GM21526 (cell line): Measurements from ENCODE around the gene ANXA6.
A peak's percentile ranks its signal among the peaks of the same experiment; 100 is the strongest.

Experiments used
- ATAC-seq: cut with Tn5 transposase; IDR thresholded peaks from one replicate; pipeline ENCODE4 v1.9.1; 2021; ENCODE audit warnings: moderate library complexity; ENCODE audit not compliant: unreplicated experiment, low FRiP score

ANXA6 gene

DNA sequence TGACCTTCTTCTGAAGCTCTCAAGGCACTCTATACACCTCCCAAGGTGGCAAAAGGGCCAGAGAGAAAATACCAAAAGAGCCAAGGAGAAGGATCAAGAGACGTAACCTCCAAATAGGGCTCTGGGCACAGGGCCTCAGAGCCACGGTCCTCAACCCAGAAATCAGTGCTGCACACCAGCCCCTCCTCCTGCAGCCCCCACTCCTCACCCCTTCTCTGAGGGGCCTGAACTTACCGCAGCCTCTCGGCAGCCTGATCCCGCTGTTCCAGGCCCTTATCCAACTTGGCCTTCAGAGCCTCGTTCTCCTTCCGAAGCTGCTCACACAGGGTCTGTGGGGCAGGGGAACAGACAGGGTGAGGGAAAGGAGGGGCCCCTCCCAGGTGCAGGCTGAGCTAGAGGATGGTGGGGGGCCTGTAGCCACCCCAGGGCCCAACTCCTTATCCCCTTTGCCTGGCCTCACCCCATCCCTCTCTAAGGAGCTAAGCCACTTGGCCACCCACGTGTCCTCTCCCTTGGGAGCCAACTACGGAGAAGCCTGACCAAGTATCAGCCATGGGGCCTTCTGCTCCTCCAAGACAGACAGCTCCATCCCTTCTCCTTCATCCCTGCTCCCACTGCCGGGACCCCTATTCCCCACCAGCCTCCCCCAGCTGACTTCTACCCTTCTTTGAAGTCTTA, 105.5 kb downstream of the ANXA6 start:
- ATAC-seq: no peak

DNA sequence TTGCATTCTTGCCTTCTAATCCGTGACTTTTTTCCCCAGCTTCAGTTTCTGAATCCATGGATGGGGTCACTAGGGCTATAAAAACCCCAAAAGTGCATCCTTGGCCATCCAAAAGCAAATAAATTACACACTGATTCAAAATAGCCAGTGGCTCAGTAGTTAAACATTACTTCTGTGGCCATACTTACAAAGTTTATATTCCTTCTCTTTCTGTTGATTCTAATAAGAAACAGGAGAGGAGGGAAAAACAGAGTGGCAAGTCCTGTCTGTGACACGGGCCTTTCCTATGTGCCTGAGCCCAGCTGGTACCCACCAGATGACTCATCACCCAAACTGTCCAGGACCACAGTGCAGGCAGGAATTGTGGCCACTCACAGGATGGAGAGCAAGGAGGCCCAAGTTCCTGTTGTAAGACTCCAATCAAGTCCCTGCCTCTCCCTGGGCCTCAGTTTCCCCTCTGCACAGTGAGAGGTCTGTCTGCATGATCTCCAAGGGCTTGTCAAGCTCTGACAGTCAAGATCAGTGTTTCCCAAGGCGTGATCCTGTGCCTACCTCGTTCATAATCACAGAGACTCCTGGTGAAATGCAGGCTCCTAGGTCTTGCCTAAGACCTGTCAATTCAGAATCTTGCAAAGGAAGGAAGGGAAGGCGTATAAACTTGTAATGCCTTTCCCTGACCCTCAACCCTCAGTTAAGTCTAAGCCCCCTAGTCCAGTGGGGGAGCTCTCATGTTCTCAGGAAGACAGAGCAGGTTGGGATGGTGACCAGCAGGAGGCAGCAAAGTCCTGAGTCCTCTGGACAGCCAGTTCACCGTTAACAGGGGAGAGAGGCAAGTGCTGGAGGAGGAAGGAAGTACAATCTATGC, 106.3 kb downstream of the ANXA6 start:
- peak; percentile 65 for ATAC-seq
